ENCODE data around the gene PCMT1. TPM values are rescaled to one million over a fixed set of nuclear protein-coding genes. Genes with fewer than 3 reads are reported as not detected.
A peak's percentile ranks its signal among the peaks of the same experiment; 100 is the strongest.
"Not testable (repeated sequence)": the region's sequence is repeated elsewhere in the genome, so short reads cannot be mapped to it uniquely, and the experiment has no call there.

PCMT1 gene
- total RNA-seq, 1 donor from 2014 or later: 152 TPM

DNA sequence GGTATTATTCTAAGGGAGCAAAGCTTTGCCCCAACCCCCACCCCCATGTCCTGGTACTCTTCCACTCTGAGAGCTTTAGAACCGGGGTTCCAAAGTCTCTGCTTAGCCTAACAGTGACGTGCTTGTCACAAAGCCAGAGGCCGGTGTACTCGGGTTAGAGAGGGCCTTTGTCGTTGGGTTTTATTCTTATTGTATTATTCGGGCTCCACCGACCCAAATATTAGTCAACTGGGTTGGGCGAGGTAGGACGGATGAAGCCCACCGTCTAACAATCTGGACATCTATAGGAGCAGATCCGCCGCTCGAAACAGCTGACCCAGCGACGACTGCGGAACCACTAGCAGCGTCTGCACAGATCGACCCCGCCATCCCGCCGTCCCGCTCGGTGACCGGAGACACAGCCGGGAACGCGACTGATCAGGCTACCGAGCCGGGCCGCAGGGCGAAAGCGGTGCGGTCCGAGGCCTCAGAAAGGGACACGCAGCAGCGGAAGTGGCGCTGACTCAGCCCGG is 403 bp upstream of the PCMT1 start:
- not testable (repeated sequence) for FAIRE-seq; DNase-seq (ENCODE audit: low spot score in 2 of 2)

DNA sequence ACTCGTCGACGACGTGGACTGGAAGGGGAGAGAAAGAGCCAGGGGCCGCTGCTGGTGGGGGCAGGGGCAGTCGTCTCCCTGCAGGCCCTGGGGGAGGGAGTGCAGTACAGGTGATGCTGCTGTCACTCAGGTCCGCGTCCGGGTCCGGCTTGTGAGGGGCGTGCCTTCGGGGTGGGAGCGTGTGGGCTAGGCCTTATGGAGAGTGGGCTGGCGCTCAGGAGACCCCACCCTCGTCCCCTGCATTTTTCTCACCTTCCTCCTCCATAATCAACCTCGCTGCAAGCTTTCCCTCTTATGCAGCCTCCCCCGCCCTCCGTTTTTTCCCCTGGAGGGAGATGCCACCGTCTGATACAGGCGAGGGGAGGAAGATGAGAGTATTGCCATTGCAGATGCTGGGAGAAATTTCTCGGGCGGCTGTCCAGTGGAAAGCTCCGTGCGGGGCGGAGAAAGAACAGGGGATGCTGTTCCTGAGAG is 632 bp downstream of the PCMT1 start:
- peak in 1 of 2 donors; percentile 37 for DNase-seq (ENCODE audit: low spot score in 2 of 2)
- FAIRE-seq: no peak

DNA sequence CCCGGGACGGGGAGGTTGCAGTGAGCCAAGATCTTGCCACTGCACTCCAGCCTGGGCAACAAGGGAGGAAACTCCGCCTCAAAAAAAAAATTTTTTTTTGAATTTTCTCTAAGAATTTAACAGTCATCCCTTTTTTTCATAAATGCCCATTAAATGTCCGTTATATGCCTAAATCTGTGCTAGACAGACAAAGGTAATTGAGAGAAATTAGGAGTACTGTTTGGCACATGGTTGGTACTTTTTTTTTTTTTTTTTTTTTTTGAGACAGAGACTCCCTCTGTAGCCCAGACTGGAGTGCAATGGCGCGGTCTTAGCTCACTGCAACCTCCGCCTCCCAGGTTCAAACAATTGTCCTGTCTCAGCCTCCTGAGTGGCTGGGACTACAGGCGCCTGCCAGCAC is 1.7 kb downstream of the PCMT1 start:
- FAIRE-seq (no peak), DNase-seq (ENCODE audit: low spot score in 2 of 2) (no peak)

DNA sequence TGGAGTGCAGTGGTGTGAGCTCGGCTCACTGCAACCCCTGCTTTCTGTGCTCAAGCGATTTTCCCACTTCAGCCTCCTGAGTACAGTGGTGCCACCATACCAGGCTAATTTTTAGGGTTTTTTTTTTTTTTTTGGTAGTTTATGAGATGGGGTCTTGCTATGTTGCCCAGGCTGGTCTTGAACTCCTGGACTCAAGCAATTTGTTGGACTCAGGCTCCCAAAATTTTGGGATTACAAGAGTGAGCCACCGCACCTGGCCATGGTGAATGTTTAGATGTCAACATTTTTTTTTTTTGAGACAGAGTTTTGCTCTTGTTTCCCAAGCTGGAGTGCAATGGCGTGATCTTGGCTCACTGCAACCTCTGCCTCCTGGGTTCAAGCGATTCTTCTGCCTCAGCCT is 2.4 kb downstream of the PCMT1 start:
- not testable (repeated sequence) for DNase-seq (ENCODE audit: low spot score in 2 of 2); FAIRE-seq

DNA sequence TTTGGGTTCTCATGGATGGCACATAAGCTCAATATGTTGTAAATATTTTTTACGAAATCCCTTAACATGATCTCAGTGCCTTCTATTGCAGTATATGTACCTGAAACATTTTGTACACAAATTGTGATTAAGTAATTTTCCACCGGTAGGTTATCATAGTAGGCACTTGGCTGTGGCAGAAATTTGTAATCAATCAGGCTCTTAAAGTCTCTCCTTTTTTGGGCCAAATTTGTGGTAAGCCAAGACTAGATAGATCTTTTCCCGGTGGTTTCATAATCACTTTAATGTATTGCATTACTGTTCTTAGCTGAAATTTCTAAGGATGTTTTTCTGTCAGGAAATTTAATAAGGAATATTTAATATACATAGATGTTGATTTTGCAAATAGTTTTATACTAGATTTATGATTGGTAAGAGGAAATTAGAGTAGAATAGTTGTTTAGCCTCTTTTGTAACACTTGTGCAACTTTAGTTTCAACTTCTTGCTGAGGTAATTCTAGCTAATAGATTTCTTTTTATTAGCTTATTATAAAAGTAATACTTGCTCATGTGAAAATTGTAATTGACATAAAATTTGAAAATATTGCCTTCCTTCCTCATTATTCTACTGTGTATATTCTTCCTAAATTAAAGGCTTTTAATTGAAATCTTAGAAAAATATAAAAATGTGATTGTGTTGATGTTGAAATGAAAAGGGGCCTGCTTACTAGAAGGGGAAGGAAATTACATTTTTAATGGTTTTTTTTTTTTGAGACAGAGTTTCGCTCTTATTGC is 3.2 kb downstream of the PCMT1 start:
- FAIRE-seq: no peak

DNA sequence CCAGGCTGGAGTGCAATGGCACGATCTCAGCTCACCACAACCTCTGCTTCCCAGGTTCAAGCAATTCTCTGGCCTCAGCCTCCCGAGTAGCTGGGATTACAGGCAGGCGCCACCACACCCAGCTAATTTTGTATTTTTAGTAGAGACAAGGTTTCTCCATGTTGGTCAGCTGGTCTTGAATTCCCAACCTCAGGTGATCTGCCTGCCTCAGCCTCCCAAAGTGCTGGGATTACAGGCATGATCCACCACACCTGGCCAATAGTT is 3.8 kb downstream of the PCMT1 start:
- FAIRE-seq; DNase-seq (ENCODE audit: low spot score in 2 of 2): not testable (repeated sequence)

More for the DNA sequence above, 3.2 kb downstream of the PCMT1 start:
- no peak for DNase-seq (ENCODE audit: low spot score in 2 of 2)

DNA sequence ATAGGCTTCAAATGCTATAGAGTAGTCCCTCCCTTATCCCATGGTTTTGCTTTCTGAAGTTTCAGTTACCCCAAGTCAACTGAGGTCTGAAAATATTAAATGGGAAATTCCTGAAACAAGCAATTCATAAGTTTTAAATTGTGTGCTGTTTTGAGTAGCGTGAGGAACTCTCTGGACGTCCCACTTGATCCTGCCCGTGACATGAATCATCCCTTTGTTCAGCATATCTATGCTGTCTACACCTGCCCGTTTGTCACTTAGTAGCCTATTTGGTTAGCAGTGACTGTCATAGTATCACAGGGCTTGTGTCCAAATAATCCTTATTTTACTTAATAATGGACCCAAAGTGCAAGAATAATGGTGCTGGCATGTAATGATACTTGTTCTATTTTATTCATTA is 5.0 kb downstream of the PCMT1 start:
- FAIRE-seq (no peak), DNase-seq (ENCODE audit: low spot score in 2 of 2) (no peak)

DNA sequence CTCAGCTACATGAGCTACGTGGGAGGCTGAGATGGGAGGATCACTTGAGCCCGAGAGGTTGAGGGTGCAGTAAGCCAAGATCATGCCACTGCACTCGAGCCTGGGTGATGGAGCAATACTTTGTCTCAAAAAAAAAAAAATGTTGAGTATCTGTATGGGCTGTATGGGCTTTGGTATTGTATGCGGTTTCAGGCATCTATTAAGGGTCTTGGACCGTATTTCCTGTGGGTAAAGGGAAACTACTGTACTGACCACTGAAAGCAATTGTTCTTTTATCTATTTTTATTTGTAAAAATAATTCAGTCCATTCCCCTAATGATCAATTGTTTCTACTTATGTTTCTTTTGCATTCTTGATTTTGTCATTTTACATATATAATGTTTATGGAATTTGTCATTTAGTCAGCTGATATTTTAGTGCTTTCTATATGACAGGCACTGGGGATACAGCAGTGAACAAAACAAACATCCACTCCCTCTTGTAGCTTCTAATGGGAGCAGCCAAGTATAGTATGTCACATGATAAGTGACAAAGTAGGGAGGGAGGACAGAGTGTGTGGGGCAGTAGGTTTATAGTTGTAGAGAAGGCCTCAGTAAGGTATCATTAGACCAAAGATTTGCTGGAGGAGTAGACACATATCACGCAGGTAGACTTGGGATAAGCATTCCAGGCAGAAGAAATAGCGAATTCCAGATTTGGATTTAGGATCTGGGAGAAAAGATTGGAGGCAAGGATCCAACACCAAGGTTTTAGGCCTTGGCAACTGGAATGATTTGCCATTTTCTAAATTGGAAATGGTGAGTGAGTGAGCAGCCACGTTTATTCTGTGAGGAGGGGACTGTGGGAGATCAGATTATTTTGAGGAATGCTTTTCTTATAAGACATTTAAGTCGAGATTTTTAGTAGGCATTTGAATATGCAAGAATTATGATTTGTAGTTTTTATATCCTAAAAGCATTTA is 6.0 kb downstream of the PCMT1 start:
- FAIRE-seq (no peak), DNase-seq (ENCODE audit: low spot score in 2 of 2) (no peak)

DNA sequence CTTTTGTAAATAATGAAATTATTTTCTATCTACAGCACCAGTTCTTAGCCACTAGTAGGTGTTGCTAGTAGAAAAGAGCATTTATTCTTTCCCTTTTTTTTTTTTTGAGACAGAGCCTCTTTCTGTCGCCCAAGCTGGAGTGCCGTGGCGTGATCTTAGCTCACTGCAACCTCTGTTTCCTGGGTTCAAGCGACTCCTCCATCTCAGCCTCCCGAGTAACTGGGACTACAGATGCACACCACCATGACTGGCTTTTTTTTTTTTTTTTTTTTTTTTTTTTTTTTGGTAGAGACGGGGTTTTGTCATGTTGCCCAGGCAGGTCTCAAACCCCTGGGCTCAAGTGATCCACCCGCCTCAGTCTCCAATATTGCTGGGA is 6.7 kb downstream of the PCMT1 start:
- no peak for FAIRE-seq
- DNase-seq (ENCODE audit: low spot score in 2 of 2): no peak

DNA sequence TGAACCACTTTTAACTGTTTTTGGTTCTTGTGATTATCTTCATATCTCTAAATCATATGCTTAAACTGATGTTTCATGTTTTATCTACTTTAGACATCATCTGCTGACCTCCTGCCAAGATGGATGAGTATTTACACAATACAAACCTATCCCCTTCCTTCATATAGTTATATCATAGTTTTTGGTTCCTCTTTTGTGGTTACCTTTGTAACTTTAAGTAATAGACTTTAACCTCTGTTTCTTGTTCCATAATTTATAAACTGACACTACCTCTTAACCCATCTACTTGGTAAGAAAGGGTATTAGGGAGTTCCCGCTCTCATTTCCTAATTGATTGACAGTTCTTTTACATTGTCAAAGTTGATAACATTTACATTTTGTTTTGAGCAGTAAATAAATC is 11.9 kb downstream of the PCMT1 start:
- DNase-seq (ENCODE audit: low spot score in 2 of 2): no peak
- no peak for FAIRE-seq

DNA sequence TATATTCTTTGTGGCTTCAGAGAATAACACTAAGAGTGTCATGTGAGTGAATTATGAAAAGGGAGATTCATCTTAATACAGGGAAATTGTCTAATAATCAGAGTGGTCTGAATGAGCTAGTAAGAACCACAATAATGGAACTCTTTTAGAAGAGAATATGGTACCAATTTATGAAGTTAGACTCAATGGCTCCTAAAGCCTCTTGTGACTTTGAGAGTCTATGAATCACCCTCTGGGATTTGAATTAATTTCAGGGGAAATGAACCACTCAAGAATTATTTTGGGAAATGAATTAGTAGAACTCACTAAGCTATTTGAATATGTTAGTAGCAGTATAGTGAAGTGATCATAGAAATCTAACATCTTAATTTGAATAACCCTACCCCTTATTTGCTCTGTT is 14.3 kb downstream of the PCMT1 start:
- FAIRE-seq: no peak
- DNase-seq (ENCODE audit: low spot score in 2 of 2): no peak

DNA sequence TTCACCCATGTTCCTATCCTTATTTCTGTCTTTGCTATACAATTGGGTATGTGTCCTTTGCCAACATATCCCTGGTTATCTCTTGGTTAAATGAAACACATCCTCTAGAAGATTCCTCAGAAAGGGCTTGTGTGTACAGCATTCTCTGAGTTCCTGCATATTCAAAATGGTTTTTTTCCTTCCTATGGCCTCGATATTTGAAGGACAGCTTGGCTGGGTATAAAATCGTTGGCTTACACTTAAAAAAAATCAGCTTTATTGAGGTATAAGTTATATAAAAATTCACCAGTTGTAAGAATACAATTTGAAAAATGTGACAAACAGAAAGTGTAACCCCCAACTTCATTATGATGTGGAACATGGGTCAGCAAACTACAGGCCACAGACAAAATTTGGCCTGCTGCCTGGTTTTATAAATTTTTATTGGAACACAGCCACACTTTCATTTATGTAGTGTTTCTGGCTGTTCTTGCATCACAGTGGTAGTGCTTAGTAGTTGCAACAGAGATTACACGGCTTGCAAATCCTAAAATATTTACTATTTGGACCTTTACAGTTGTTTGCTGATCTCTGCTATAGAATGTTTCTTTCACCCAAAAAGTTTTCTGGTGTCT is 16.7 kb downstream of the PCMT1 start:
- FAIRE-seq (no peak), DNase-seq (ENCODE audit: low spot score in 2 of 2) (no peak)

DNA sequence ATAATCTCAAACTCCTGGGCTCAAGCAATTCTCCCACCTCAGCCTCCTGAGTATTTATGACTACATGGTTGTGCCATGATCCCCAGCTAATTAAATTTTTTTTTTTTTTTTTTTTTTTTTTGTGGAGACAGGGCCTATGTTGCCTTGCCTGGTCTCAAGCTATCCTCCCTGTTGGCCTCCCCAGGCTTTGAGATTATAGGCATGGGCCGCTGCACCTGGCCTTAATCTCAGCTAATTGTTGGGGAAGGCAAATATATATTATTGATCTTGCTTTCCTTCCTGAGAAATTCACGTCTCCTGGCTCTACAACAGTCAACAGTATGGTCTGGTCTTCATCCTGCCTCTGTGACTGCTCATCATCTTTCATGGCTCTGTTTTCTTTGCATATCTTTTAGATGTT is 20.1 kb downstream of the PCMT1 start:
- no peak for DNase-seq (ENCODE audit: low spot score in 2 of 2)
- no peak for FAIRE-seq

DNA sequence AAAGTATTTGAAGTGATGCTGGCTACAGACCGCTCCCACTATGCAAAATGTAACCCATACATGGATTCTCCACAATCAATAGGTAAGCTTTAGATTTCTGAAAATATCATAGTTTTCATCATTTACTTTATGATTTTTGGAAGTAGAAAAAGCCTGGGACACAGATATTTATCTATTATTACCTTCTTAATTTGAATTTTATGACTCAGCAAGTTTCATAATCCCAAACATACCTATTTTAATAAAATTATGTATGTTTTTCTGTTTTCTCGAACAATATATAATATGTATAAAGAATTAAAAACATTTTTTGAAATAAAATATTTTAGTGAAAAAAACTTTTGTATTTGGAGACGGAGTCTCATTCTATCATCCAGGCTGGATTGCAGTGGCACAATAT is 21.6 kb downstream of the PCMT1 start:
- DNase-seq (ENCODE audit: low spot score in 2 of 2) (no peak), FAIRE-seq (no peak)

DNA sequence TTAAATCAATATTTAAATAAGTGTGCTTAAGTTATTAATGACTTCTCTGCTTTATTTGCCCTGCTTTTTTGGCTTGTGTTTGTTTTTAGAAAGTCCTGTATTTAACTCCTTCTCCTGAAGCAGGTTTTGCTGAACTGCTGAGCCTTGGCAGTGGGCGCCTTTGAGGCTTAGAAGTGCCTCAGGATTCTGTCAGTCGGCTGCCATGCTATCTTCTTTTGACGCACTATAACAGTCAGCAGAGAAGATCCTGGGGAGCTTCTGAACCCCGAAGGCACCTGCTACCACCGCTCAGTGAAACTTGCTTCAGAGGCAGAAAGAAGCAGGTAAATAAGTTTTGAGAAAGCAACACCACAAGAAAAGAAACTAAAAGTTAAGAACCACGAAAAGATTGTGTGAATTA is 22.4 kb downstream of the PCMT1 start:
- DNase-seq (ENCODE audit: low spot score in 2 of 2): no peak
- FAIRE-seq: no peak

DNA sequence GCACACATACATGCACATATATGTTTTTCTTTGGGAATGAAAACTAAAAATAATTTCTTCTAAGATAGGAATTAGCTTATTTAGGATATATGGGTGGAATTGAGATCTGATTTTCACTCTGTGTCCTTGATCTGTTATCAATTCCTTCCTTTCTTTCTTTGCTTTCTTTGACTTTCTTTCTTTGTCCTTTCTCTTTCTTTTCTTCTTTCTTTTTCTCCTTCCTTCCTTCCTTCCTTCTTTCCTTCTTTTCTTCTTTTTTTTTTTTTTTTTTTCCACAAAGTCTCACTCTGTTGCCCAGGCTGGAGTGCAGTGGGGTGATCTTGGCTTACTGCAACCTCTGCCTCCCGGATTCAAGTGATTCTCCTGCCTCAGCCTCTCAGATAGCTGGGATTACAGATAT is 28.1 kb downstream of the PCMT1 start:
- no peak for FAIRE-seq
- no peak for DNase-seq (ENCODE audit: low spot score in 2 of 2)

DNA sequence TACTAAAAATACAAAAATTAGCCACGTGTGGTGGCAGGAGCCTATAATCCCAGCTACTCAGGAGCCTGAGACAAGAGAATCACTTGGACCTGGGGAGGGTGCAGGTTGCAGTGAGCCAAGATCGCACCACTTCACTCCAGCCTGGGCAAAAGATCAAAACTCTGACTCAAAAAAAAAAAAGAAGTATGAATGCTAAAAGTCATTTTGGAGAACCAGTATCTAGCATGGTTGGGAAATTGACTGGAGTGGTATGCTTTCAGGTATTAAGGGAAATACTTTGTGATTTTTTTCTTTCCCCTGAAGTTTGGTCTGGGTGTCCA is 30.1 kb downstream of the PCMT1 start:
- FAIRE-seq: no peak
- no peak for DNase-seq (ENCODE audit: low spot score in 2 of 2)

DNA sequence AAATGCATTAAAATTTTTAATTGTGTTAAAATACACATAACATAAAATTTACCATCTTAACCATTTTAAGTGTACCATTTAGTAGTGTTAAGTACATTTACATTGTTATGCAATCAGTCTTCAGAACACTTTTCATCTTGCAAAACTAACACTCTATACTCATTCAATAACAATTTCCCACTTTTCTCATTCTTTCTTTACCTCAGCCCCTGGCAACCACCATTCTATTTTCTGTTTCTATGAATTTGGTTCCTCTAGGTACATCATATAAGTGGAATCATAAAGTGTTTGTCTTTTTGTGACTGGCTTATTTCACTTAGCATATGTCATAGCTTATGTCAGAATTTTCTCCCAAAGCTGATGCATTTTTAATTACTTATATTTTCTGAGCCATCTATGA is 32.2 kb downstream of the PCMT1 start:
- no peak for FAIRE-seq

DNA sequence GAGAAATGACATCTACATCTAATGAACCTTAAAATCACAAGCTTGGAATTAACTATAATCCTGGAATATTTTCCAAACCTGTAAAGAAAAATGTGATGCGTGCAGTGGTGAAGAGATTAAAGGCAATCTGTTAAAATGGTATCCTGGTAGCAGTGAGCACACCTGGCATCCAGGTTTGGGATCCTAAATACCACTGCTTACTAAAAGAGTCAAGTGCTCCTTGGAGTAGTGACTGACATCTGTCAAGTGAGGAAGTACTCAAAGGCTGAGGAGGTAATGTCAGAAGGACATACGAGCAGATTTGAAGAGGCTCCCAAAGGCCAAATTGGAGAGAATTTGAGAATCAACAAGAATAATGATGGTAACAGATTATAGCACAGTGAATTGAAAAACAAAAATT is 32.8 kb downstream of the PCMT1 start:
- no peak for FAIRE-seq
- DNase-seq (ENCODE audit: low spot score in 2 of 2): no peak

More for the DNA sequence above, 32.2 kb downstream of the PCMT1 start:
- DNase-seq (ENCODE audit: low spot score in 2 of 2): no peak

DNA sequence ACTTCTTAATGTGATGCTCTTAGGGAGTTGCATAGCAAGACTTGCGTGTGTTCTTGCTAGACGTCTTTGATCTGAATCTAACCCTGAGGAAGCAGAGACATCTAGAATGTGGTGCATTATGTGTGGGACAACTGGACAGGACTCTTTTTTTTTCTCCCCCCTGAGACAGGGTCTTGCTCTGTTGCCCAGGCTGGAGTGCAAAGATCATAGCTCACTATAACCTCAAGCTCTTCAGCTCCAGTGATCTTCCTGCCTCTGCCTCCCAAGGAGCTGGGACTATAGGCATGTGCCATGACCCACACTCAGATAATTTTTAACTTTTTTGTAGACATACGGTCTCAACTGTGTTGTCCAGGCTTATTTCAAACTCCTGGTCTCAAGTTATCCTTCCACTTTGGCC is 34.0 kb downstream of the PCMT1 start:
- FAIRE-seq: no peak
- DNase-seq (ENCODE audit: low spot score in 2 of 2): no peak

DNA sequence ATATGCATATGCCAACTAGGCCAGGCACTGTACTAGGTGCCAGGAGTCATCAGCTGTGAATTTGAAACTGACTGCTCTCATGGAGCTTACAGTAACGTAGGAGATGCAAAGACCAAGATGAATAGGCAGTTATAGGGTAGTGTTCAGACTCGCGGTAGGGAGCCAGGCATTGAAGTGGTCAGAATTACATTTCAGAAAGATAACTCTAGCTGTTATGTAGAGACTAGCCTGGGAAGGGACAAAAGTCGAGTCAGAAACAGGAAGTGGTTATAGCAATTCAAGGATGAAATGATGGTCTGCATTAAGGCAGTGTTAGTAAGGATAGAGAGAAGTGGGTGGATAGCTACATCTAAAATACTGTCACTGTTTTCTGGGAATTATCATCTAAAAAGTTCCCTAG is 56.6 kb downstream of the PCMT1 start:
- no peak for FAIRE-seq
- no peak for DNase-seq (ENCODE audit: low spot score in 2 of 2)

Data from frontal cortex (tissue), 4 donors.